HG02642 (cell line): ENCODE results near the gene UGT1A5.

Source experiments
- ATAC-seq: cut with Tn5 transposase; IDR thresholded peaks from one replicate; pipeline ENCODE4 v1.9.1; 2021; ENCODE audit warnings: mild to moderate bottlenecking; ENCODE audit not compliant: unreplicated experiment, poor library complexity

UGT1A5 gene

GRCh38 chr2:233772153-233772552 lies 59.4 kb downstream of the UGT1A5 start:
- no peak for ATAC-seq

- ATAC-seq: no peak
Observed at GRCh38 chr2:233772583-233772982, 59.9 kb downstream of the UGT1A5 start.

GRCh38 chr2:233773854-233774253 lies 61.1 kb downstream of the UGT1A5 start:
- ATAC-seq: no peak

GRCh38 chr2:233775414-233775813 lies 62.7 kb downstream of the UGT1A5 start:
- ATAC-seq: no peak

- ATAC-seq: no peak
Observed at GRCh38 chr2:233778030-233778429, 65.3 kb downstream of the UGT1A5 start, which contains the start of gene MROH2A. Gene MROH2A (plus strand): TSS chr2:233778330. CDS start chr2:233779359, 1,029 bp downstream.

- no peak for ATAC-seq
Observed at GRCh38 chr2:233779722-233780121, 67.0 kb downstream of the UGT1A5 start.

GRCh38 chr2:233780771-233781170 lies 68.1 kb downstream of the UGT1A5 start:
- no peak for ATAC-seq

- ATAC-seq: no peak
Observed at GRCh38 chr2:233789554-233789953, 76.8 kb downstream of the UGT1A5 start.

GRCh38 chr2:233791151-233791882 lies 78.6 kb downstream of the UGT1A5 start:
- ATAC-seq: no peak

- ATAC-seq: no peak
Observed at GRCh38 chr2:233791883-233792329, 79.2 kb downstream of the UGT1A5 start.

- no peak for ATAC-seq
Observed at GRCh38 chr2:233792720-233793119, 80.0 kb downstream of the UGT1A5 start.

GRCh38 chr2:233793465-233794127 lies 80.9 kb downstream of the UGT1A5 start:
- no peak for ATAC-seq

GRCh38 chr2:233794128-233794658 lies 81.5 kb downstream of the UGT1A5 start:
- ATAC-seq: no peak

- no peak for ATAC-seq
Observed at GRCh38 chr2:233795735-233796171, 83.0 kb downstream of the UGT1A5 start.

- ATAC-seq: no peak
Observed at GRCh38 chr2:233796254-233796653, 83.5 kb downstream of the UGT1A5 start.

- no peak for ATAC-seq
Observed at GRCh38 chr2:233798335-233799086, 85.8 kb downstream of the UGT1A5 start.

- ATAC-seq: no peak
Observed at GRCh38 chr2:233799087-233799665, 86.5 kb downstream of the UGT1A5 start.

- ATAC-seq: no peak
Observed at GRCh38 chr2:233799716-233800115, 87.0 kb downstream of the UGT1A5 start.

GRCh38 chr2:233800208-233800607 lies 87.5 kb downstream of the UGT1A5 start:
- ATAC-seq: no peak

GRCh38 chr2:233801357-233802131 lies 88.8 kb downstream of the UGT1A5 start:
- ATAC-seq: no peak
